HepG2 (cell line): ENCODE measurements around the gene PALM3. TPM values are rescaled to one million over a fixed set of nuclear protein-coding genes. Genes with fewer than 3 reads are reported as not detected.

Experiments
- CBX2 ChIP-seq, 2 experiments: fragments of 200-600 bp in 1 of 2; sonication (generic); formaldehyde crosslinking in 1 of 2; IDR thresholded peaks; 2 replicates each; pipeline versions ENCODE4 v1.7.0 to v1.8.1; 2018 to 2022; ENCODE audit warnings: low read depth in 2 of 2, low read length in 1 of 2, mild to moderate bottlenecking in 1 of 2, missing genetic modification reagents in 1 of 2
- FOXA1 ChIP-seq, 2 experiments: fragments of 450-650 bp in 1 of 2; sonication (generic) in 1 of 2; formaldehyde crosslinking in 1 of 2; IDR thresholded peaks; 2 replicates each; pipeline versions ENCODE4 v1.4.0 to v1.6.1; 2016 to 2020; ENCODE audit warnings: missing genetic modification reagents in 1 of 2
- LCORL ChIP-seq, 2 experiments: fragments of 450-650 bp in 1 of 2; sonication (generic) in 1 of 2; formaldehyde crosslinking in 1 of 2; IDR thresholded peaks; 2 replicates each; pipeline versions ENCODE4 v1.5.0 to v1.6.1; 2017 to 2020; ENCODE audit warnings: antibody characterized with exemption in 1 of 2, missing genetic modification reagents in 1 of 2
- SMYD3 ChIP-seq: sonication (generic); formaldehyde crosslinking; IDR thresholded peaks from 2 replicates; pipeline ENCODE4 v1.8.1; 2023; ENCODE audit warnings: mild to moderate bottlenecking, missing genetic modification reagents
- ZBTB7A ChIP-seq: sonication (generic); formaldehyde crosslinking; IDR thresholded peaks from 2 replicates; pipeline ENCODE4 v1.8.0; 2022; ENCODE audit warnings: mild to moderate bottlenecking, missing genetic modification reagents
- ZFP82 ChIP-seq: sonication (generic); formaldehyde crosslinking; IDR thresholded peaks from 2 replicates; pipeline ENCODE4 v1.5.1; 2020; ENCODE audit warnings: mild to moderate bottlenecking, missing genetic modification reagents, borderline replicate concordance
- ZNF17 ChIP-seq: sonication (generic); formaldehyde crosslinking; IDR thresholded peaks from 2 replicates; pipeline ENCODE4 v1.5.0; 2020; ENCODE audit warnings: mild to moderate bottlenecking, missing genetic modification reagents
- ZNF180 ChIP-seq: sonication (generic); formaldehyde crosslinking; IDR thresholded peaks from 2 replicates; pipeline ENCODE4 v1.4.0; 2020; ENCODE audit warnings: low read depth, missing genetic modification reagents, borderline replicate concordance
- ZNF280B ChIP-seq: sonication (generic); formaldehyde crosslinking; IDR thresholded peaks from 2 replicates; pipeline ENCODE4 v1.5.0; 2020; ENCODE audit warnings: missing genetic modification reagents, mild to moderate bottlenecking, borderline replicate concordance
- ZNF326 ChIP-seq: sonication (generic); formaldehyde crosslinking; IDR thresholded peaks from 2 replicates; pipeline ENCODE4 v1.4.0; 2020; ENCODE audit warnings: missing genetic modification reagents, borderline replicate concordance
- ZNF407 ChIP-seq: sonication (generic); formaldehyde crosslinking; IDR thresholded peaks from one replicate; pipeline ENCODE4 v1.5.1; 2020; ENCODE audit warnings: mild to moderate bottlenecking, missing genetic modification reagents; ENCODE audit errors: not compliant biosample characterization
- ZNF496 ChIP-seq: sonication (generic); formaldehyde crosslinking; IDR thresholded peaks from 2 replicates; pipeline ENCODE4 v1.8.1; 2023; ENCODE audit warnings: mild to moderate bottlenecking, moderate library complexity, missing genetic modification reagents; ENCODE audit not compliant: insufficient replicate concordance
- ZNF580 ChIP-seq: IDR thresholded peaks from 2 replicates; pipeline ENCODE4 v1.6.1; 2016; ENCODE audit warnings: low read depth, borderline replicate concordance
- ZNF607 ChIP-seq: sonication (generic); formaldehyde crosslinking; IDR thresholded peaks from 2 replicates; pipeline ENCODE4 v1.5.1; 2020; ENCODE audit warnings: missing genetic modification reagents, mild to moderate bottlenecking, borderline replicate concordance
- polyA plus RNA-seq, 8 experiments: library from polyadenylated mRNA; depleted of rRNA in 3 of 8; stranded (reverse) in 7 of 8; unstranded in 1 of 8; fragments of >200 nt; fragmentation: Illumina TruSeq in 4 of 8; extraction: Trizol in 4 of 8; gene quantifications; 2 replicates each; pipeline versions ENCODE4 v1.2.1 to v1.2.3, GENCODE V29; 2011 to 2016; ENCODE audit warnings: low read depth in 4 of 8, missing spikeins in 1 of 8, mixed read lengths in 1 of 8; ENCODE audit not compliant: insufficient read depth in 1 of 8
- total RNA-seq, 5 experiments: library from RNA; depleted of rRNA; stranded (reverse); fragments of >200 nt; fragmentation: Illumina TruSeq; extraction: Trizol; gene quantifications; 2 replicates each; pipeline ENCODE4 v1.2.3, GENCODE V29; 2016; ENCODE audit warnings: low read depth in 1 of 5

PALM3 gene
- total and polyA plus RNA-seq, 2 of the 13 experiments (the other 11 are each of a cell fraction or from before 2014, with no cell fraction given) = 0.79 to 2.4 TPM

- TF ChIP-seq ZNF326 (CRISPR knock-in tag) (no peak), ZNF607 (peak; percentile 6; the same call in 1 of the 2 replicates), ZNF580 (CRISPR knock-in tag) (no peak), ZNF496 (CRISPR knock-in tag) (no peak), ZNF180 (no peak), SMYD3 (CRISPR knock-in tag) (no peak), CBX2 (IDR thresholded peaks at IDR 0.05; ENCODE audit: low read depth, low read length) (no peak), CBX2 (CRISPR knock-in tag; IDR thresholded peaks at IDR 0.05; ENCODE audit: low read depth) (no peak), LCORL (IDR thresholded peaks at IDR 0.05) (no peak), LCORL (CRISPR knock-in tag; IDR thresholded peaks at IDR 0.05) (no peak), FOXA1 (IDR thresholded peaks at IDR 0.05) (no peak), FOXA1 (CRISPR knock-in tag; IDR thresholded peaks at IDR 0.05) (no peak), ZNF17 (CRISPR knock-in tag) (no peak), ZFP82 (CRISPR knock-in tag) (no peak), ZNF280B (CRISPR knock-in tag) (no peak; the same call in 1 of the 2 replicates), ZNF407 (CRISPR knock-in tag) (peak; percentile 22), ZBTB7A (CRISPR knock-in tag) (no peak)
These were observed 20.2 kb upstream of the PALM3 start (continued) for GRCh38 chr19:14081797-14082674.
